Stimulated activated CD8-positive, alpha-beta memory T cell treated with anti-CD3 and anti-CD28 coated beads, Interleukin-2, amount 100 ng/mL, for 48 hours (primary cell): ENCODE data around the gene CAV3.
"Not testable (repeated sequence)": the region's sequence is repeated elsewhere in the genome, so short reads cannot be mapped to it uniquely, and the experiment has no call there.

ENCODE experiments used
- DNase-seq, 2 donors: peaks; one replicate each; pipeline ENCODE4 v3.0.0-alpha.2; 2020; ENCODE audit warnings: low read depth in 2 of 2

Gene CAV3

GRCh38 chr3:8733332-8734094 lies at the start of gene CAV3:
CAV3 (plus strand) TSS chr3:8733802; CDS start chr3:8733877, 75 bp downstream.
- DNase-seq = no peak

GRCh38 chr3:8684992-8685391 lies 48.6 kb upstream of the CAV3 start:
- DNase-seq = not testable (repeated sequence)

DNA sequence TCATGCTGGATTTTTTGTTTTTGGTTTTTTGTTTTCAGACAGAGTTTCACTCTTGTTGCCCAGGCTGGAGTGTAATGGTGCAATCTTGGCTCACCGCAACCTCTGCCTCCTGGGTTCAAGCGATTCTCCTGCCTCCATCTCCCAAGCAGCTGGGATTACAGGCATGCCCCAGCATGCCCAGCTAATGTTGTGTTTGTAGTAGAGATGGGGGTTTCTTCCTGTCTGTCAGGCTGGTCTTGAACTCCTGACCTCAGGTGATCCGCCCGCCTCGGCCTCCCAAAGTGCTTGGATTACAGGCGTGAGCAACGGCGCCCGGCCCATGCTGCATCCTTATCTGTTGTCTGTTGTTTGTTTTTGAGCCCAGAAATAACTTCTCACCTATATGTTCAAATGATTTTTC lies 42.3 kb upstream of the CAV3 start:
- DNase-seq = not testable (repeated sequence)

- no peak for DNase-seq
These were observed 31.0 kb upstream of the CAV3 start for GRCh38 chr3:8702560-8702959.

DNA sequence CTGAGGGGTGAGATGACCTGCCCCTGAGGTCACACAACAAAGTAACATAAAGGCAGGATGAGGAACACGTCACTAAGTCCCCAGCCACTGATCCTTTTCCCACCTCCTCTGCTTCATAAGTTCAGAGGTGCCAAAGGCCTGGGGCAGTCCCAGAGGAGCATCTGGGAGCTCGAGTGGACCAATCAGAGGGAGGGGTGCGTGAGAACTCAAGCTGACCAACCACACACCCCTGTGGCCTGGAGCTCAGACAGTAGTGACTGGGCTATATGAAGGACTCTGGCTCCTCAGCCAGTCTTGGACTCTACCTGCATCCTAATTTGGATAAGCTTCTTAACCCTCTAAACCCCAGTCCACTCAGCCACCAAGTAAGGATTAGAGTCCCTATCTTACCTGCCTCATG lies 28.0 kb upstream of the CAV3 start:
- DNase-seq = no peak

DNA sequence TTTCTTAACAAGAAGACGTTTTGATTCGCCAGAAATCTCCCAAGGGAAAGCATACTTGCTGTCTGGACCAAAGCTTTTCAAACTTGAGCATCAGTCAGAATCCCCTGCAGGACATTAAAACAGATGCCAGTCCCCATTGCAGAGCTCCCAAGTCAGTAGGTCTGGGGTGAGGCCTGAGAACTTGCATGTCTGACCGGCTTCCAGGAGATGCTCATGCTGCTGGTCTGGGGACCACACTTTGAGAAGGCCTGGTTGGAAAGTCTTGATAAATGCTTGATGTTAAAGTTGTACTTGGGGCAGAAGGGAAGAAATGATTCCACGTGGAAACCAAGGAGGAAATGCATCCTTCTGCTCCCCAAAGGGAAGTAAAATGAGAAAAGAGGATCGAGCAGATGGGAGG lies 24.3 kb upstream of the CAV3 start:
- DNase-seq = no peak

DNA sequence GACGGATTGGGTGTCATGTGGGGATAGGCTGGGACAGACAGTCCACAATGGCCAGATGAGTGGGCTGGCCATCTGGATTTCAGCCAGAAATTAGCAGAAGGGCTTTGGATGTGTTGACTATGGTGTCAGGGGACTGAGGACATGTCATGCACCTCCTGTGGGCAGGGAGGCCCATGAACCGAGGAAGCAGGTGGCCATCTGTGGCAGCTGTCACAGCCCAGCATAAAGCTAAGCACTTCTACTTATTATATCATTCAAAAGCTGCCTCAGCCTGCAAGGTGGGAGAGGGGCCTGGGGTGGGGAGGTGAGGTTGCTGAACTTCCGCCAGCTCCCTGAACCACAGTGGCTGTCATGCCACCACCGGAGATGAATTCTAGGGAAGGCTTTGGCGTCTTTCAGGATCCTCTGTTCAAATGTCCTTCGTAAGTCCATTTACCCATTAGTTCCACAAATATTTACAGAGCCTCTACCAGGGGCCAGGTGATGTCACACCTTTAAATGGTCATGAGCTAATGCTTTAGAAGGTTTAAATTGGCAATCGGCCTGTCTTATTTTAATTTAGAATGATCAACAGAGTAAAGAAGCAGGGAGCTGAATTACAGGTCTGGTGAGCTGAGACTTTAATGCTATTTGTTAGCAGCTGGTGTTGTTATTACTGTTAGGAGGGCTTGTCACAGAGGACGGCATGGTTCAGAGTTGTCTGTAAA lies 23.6 kb upstream of the CAV3 start:
- no peak for DNase-seq

DNA sequence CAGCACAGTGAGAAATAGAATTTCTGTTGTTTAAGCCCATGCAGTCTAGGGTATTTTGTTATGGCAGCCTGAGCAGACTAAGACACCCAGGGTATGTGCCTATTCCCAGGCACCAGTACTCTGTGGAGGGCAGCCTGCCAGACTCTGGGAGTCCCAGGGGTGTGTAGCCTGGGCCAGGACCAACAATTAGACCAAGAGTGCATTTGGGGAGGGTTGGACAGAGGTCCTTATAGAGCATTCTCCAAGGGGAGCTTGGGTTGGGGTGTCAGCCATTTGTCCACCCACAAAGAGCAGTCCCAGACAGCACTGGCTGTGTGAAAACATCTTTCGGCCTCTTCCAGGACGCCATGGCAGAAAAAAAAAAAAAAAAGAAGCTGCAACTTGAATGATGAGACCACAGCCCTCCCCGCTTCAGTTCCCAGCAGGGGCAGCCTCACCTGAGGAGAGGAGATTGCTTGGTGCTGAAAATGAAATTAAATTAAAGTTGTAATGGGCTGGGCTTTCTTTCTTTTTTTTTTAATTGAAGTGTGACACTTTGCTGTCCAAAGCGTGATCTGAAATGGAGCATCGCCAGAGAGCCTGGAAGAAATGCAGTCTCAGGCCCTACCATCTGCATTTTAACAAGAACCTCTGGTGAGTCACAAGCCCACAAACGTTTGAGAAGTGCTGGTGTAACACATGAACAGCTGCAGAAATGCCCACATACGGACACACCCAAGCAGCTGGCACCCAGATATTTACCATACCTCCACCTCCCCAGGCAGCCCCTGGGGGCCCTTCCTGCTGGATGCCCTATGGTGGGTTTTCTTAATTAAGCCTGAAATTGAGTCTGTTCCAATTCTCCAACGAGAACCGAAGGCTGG lies 21.3 kb upstream of the CAV3 start:
- DNase-seq = no peak

DNA sequence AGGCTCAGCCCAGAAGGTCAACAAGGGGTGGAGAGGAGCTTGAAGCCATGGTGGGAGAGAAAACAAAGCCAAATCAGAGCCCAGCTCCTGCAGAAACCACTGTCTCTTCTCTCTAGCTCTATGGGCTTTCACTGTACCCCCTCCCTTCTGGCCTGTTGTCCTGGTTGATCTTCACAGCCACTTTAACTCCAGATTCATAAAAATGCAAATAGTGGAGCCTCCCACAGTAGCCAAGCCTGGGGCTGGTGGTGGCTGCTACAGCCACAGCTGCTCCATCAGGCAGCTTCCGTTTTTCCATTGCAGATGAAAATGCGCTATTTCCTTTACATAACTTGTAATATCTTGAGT lies 20.7 kb upstream of the CAV3 start:
- DNase-seq = no peak

DNA sequence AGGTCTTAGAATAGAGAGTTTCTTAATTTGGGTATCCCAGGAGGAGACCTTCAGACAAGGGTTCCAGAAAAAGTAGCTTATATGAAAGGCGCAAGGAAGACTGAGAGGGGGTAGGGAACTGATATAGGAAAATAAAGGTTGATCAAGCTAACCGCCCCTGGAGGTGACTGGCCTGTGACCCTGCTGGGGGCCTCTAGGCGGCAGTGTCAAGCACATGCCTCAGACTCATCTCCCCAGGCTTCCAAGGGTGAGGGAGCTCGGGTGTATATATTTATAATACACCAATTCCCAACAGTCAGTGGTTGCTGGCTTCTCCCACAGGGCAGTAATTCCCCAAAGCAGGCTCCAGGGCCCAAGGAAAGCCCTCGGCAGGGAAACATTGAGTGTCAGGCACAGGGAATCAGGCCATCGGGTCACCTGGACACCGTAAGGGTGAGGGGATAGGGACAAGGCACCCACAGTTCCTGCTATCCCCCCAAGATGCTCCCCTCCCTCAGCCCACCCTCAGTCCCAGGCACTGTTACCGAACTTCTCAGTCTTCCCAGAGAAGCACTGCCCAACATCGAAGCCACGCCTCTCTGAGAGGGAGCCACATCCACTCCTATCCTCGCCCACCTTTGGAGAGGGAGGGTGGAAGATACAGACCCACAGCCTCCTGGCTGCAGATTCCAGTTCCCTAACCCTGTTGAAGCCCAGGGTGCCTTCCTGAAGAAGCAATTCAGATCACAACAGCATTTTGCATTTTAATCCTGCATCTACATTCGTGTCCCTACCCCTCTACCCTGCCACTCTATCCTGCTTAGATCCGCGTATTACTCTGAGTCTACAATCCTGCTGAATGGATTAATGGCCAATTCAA lies 19.5 kb upstream of the CAV3 start:
- DNase-seq = no peak

- DNase-seq = not testable (repeated sequence)
These were observed 17.8 kb upstream of the CAV3 start for GRCh38 chr3:8715757-8716156.

- DNase-seq = no peak
These were observed 10.8 kb upstream of the CAV3 start for GRCh38 chr3:8722808-8723207.

GRCh38 chr3:8723612-8724011 lies 10.0 kb upstream of the CAV3 start:
- DNase-seq = no peak

DNA sequence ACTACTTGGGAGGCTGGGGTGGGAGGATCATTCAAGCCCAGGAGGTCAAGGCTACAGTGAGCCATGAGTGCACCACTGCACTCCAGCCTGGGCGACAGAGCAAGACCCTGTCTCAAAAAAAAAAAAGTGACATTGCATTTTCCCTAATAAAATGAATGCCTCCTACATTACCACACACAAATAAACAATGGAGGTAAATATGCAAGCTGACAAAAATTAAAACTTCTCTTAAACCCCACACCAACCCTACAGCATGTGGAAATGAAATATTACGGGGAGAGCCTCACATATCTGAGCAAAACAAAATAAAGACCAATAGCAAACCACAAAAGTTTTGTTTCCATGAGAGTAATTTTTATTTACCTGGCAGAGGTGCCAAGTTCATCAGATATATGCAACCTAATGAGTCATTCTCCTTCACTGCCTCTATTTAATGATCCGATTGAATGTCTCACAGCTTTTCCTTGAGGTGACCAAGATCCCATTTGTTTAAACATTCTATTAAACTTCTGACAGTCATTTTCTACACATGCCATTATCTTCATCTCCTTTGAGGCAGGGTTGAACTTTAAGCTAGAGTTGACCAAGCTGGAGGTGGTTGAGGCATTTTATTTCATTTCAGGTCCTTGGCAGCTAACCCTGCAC lies 9.4 kb upstream of the CAV3 start:
- DNase-seq = no peak

DNA sequence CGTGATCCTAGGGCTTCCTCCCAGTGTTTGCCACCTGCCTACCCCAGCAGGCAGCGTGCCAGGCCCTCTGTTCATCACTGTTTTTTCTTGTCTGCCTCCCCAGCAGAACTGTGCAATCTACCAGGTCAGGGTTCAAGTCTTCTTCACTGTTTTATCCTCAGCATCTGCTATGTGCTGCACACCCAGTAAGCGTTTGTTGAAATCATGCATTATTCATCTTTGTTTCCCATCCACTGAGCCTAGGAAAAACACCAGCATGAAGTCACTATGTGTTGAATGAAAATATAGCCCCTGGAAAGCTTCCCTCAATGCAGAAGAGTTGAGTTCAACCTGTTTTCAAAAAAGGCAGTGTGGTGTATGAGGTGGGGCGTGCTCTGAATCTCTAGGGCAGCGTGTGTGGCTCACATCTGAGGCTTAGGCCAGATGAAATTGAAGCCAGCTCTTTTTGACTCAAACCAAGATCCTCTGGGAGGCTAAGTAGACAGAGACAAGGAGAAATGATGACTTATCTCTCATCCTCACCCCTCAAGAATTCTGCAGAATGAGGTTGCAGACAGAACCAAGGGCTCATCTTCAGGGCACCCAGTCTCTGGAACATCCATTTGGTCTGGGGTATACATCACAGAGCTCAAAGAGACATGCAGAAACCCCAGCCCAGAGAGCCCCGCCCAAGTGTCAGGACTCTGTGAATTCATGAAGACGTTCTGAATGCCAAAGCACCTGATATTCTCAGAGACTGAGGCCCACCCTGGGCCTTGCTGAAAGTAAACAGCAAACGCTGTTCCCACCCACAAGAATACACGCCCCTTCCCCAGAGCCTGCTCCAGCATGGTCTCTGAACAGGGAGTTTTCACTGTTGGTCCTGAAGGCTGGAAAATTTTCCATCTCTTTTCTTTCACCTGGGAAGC lies 5.7 kb upstream of the CAV3 start:
- no peak for DNase-seq

GRCh38 chr3:8729479-8729878 lies 4.1 kb upstream of the CAV3 start:
- DNase-seq = no peak

- no peak for DNase-seq
These were observed 2.9 kb upstream of the CAV3 start for GRCh38 chr3:8730656-8731055.

GRCh38 chr3:8732413-8732812 lies 1.2 kb upstream of the CAV3 start:
- DNase-seq = no peak

GRCh38 chr3:8734137-8734878 lies 706 bp downstream of the CAV3 start:
- no peak for DNase-seq
